PFSK-1 (cell line): ENCODE data around the gene TBC1D10B.

Source experiments
- POLR2AphosphoS5 ChIP-seq: IDR thresholded peaks from 2 replicates; pipeline ENCODE4 v1.6.1; 2012; ENCODE audit warnings: low read depth, mild to moderate bottlenecking, control low read depth, low read length, moderate library complexity
- SIN3A ChIP-seq: IDR thresholded peaks from 2 replicates; pipeline ENCODE4 v1.6.1; 2012; ENCODE audit warnings: mild to moderate bottlenecking, low read length, moderate library complexity, borderline replicate concordance; ENCODE audit not compliant: insufficient read depth
- TAF1 ChIP-seq: IDR thresholded peaks from 2 replicates; pipeline ENCODE4 v1.6.1; 2012; ENCODE audit warnings: low read length, control low read depth, borderline replicate concordance; ENCODE audit not compliant: insufficient read depth

DNA sequence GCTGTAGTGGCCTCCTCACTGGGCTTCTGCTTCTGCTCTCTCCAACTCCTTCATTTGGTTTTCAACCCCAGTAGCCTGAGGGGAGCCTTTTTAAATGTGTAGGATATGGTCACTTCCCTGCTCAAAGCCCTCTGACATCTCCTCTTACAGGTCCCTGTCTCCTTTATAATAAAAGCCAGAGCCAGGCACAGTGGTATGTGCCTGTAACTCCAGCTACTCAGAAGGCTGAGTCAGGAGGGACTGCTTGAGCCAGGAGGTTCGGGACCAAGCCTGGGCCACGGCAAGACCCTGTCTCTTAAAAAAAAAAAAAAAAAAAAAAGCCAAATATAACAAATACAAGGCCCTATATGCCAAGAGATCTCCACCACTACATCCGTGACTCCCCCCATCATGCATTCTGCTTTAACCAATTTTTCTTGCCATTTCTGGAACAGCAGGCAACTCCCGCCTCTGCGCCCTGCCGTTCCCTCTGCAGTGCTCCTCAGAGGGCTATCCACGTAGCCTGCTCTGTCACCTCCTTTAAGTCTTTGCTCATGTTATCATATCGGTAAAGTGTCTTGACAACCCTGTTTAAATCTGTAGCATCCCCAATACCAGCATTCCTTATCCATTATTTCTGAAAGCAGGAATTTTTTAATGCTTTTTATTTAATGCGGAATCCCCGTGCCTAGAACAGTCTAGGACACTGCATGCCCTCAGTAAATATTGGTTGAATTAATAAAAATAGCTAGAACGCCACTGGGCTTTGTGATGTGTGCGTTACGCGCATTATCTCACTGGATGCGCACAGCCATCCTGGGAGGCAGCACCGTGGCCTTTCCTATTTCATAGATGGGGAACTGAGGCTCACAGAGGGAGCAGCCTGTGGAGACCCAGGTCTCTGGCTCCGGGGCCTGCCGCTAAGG, 46.6 kb upstream of the TBC1D10B start:
- TF ChIP-seq TAF1 (no peak), SIN3A (no peak), POLR2AphosphoS5 (no peak)
